ENCODE results near the gene ARL13B.
"Not testable (repeated sequence)": the region's sequence is repeated elsewhere in the genome, so short reads cannot be mapped to it uniquely, and the experiment has no call there.

DNA sequence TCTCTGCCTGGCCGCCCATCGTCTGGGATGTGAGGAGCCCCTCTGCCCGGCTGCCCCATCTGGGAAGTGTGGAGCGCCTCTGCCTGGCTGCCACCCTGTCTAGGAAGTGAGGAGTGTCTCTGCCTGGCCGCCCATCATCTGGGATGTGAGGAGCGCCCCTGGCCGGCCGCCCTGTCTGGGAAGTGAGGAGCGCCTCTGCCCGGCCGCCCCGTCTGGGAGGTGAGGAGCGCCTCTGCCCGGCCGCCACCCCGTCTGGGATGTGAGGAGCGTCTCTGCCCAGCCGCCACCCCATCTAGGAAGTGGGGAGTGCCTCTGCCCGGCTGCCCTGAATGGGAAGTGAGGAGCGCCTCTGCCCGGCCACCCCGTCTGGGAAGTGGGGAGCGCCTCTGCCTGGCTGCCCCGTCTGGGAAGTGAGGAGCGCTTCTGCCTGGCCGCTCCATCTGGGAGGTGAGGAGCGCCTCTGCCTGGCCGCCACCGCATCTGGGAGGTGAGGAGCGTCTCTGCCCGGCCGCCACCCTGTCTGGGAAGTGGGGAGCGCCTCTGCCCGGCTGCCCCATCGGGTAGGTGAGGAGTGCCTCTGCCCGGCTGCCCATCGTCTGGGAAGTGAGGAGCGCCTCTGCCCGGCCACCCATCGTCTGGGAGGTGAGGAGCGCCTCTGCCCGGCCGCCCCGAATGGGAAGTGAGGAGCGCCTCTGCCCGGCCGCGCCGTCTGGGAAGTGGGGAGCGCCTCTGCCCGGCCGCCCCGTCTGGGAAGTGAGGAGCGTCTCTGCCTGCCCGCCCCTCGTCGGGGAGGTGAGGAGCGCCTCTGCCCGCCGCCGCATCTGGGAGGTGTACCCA is 64.4 kb downstream of the ARL13B start:
- TF ChIP-seq POLR2A (IDR thresholded peaks at IDR 0.05; ENCODE audit: low read length); GATA1 (IDR thresholded peaks at IDR 0.05; ENCODE audit: low read depth, low read length): not testable (repeated sequence)
